Measurements from ENCODE around the gene TMSB15A.

- TF ChIP-seq CTCF (IDR thresholded peaks at IDR 0.05; ENCODE audit: borderline replicate concordance, extremely low read depth, low read length, poor library complexity, severe bottlenecking) (no peak), EZH2 (IDR thresholded peaks at IDR 0.05; ENCODE audit: borderline replicate concordance, low read depth, low read length, severe bottlenecking) (no peak)
Observed at GRCh38 chrX:102546828-102547493, 30.4 kb upstream of the TMSB15A start.
